Measurements from ENCODE around the gene KIRREL3. TPM values are rescaled to one million over a fixed set of nuclear protein-coding genes. Genes with fewer than 3 reads are reported as not detected.

Gene KIRREL3
- total RNA-seq, 5 donors from 2014 or later (not counting 1 experiment from before 2014, with no cell fraction given): not detected

DNA sequence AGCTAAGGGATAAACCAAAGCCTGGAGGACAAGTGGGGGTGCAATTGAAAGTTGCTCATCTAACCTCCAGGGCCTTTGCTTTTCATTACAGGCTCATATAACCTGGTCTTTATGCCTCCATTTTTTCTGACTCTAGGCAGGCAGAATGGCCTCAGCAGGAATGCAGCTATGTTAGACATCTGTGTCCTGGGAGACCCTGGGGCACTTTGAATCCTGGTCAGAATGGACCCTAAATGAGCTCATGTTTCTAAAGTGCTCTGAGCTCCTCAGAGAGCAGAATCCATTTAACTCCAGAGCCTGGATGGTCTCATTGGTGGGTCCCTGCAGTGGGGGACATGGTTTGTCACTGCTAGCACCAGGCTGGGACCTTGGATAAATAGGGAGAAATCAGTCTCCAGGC, 177.3 kb downstream of the KIRREL3 start:
- H3K4me3 Mint-ChIP-seq: no peak overlapping the region

DNA sequence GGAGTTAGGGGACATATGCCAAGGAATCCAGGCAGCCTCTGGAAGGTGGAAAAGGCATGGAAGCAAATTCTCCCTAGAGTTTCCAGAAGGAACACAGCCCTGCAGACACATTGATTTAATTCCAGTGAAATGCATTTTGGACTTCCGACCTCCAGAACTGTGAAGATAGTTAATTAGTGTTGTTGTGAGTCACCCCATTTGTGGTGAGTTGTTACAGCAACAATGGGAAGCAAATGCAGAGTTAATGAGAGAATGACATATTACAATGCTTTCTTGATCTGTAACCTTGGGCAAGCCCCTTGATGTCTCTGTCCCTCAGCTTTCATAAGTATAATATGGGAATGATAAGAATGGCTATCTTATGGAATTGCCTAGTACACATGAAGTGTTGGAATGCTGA, 178.7 kb downstream of the KIRREL3 start:
- peaks cover 0 to 6% (median 0%) of the 10 kb centered on the region in 3 donors for H3K9me3 Mint-ChIP-seq
- no peaks in the 10 kb centered on the region for H3K4me1 Mint-ChIP-seq
- H3K9me3 ChIP-seq: no peaks in the 10 kb centered on the region
- no peak for ATAC-seq (replicated peaks in 1 of 4)
- H3K27ac Mint-ChIP-seq: no peak overlapping the region
- H3K27me3 ChIP-seq (replicated peaks in 1 of 2; ENCODE audit: control insufficient read depth in 2 of 2, extremely low read depth in 1 of 2, insufficient read depth in 2 of 2, low read length in 1 of 2): peaks cover 0 to 4% of the 10 kb centered on the region in 2 experiments
- H3K27ac ChIP-seq (ENCODE audit: low read length): no peak overlapping the region
- H3K27me3 Mint-ChIP-seq: peaks cover 0 to 15% of the 10 kb centered on the region in 2 donors
- ChIA-PET POLR2A (no interaction called here), CTCF (no interaction called here)
- no peaks in the 10 kb centered on the region for H3K36me3 Mint-ChIP-seq
- no peak for DNase-seq
- H3K4me3 ChIP-seq (ENCODE audit: control insufficient read depth in 1 of 2, extremely low read depth in 1 of 2, low read length in 1 of 2): no peak overlapping the region
- WGBS (ENCODE audit: insufficient coverage): 83% methylated on average over 1 of the region's 1 CpG
- H3K36me3 ChIP-seq (ENCODE audit: control insufficient read depth in 2 of 2, extremely low read depth in 1 of 2, insufficient read depth in 1 of 2, low read length in 1 of 2): no peaks in the 10 kb centered on the region
- H3K4me3 Mint-ChIP-seq: no peak overlapping the region
- no peaks in the 10 kb centered on the region for H3K4me1 ChIP-seq (ENCODE audit: control insufficient read depth in 1 of 2, extremely low read depth in 1 of 2, insufficient read depth in 2 of 2, low read length in 2 of 2)

More for the DNA sequence above, 177.3 kb downstream of the KIRREL3 start:
- Histone ChIP-seq H3K36me3 (ENCODE audit: control insufficient read depth in 2 of 2, extremely low read depth in 1 of 2, insufficient read depth in 1 of 2, low read length in 1 of 2) (no peaks in the 10 kb centered on the region), H3K9me3 (no peaks in the 10 kb centered on the region), H3K27me3 (replicated peaks in 1 of 2; ENCODE audit: control insufficient read depth in 2 of 2, extremely low read depth in 1 of 2, insufficient read depth in 2 of 2, low read length in 1 of 2) (peaks cover 0 to 6% of the 10 kb centered on the region in 2 experiments), H3K4me1 (ENCODE audit: control insufficient read depth in 1 of 2, extremely low read depth in 1 of 2, insufficient read depth in 2 of 2, low read length in 2 of 2) (no peaks in the 10 kb centered on the region), H3K4me3 (ENCODE audit: control insufficient read depth in 1 of 2, extremely low read depth in 1 of 2, low read length in 1 of 2) (no peak overlapping the region), H3K27ac (ENCODE audit: low read length) (no peak overlapping the region)
- Mint-ChIP-seq H3K4me1 (no peaks in the 10 kb centered on the region), H3K9me3 (peaks cover 0 to 3% (median 0%) of the 10 kb centered on the region in 3 donors), H3K27me3 (peaks cover 0 to 9% of the 10 kb centered on the region in 2 donors), H3K27ac (no peak overlapping the region), H3K36me3 (no peaks in the 10 kb centered on the region)
- ATAC-seq (replicated peaks in 1 of 4): no peak
- no peak for DNase-seq
- ChIA-PET POLR2A (no interaction called here), CTCF (no interaction called here)

DNA sequence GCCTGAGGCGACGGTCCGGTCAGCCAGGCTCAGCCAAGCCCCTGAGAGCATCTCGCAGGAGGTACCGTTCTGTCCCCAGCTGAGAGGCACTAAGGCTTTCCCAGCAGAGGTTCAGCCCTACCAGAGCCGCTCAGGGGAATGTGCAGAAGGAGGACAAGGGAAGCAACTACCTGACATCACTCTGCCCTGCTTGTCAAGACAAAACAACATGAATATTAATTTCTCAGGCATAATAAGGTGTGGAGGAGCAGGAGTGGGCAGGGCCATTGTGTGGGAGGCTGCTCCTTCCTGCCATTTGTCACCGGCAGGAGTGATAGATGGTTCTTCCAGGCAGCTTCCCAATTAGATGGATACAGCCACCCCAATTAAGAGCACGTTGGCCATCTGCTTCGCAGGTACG, 181.4 kb downstream of the KIRREL3 start:
- Histone ChIP-seq H3K9me3 (no peaks in the 10 kb centered on the region), H3K36me3 (ENCODE audit: control insufficient read depth in 2 of 2, extremely low read depth in 1 of 2, insufficient read depth in 1 of 2, low read length in 1 of 2) (no peaks in the 10 kb centered on the region), H3K27ac (ENCODE audit: low read length) (no peak overlapping the region), H3K4me3 (ENCODE audit: control insufficient read depth in 1 of 2, extremely low read depth in 1 of 2, low read length in 1 of 2) (no peak overlapping the region), H3K4me1 (ENCODE audit: control insufficient read depth in 1 of 2, extremely low read depth in 1 of 2, insufficient read depth in 2 of 2, low read length in 2 of 2) (no peaks in the 10 kb centered on the region), H3K27me3 (replicated peaks in 1 of 2; ENCODE audit: control insufficient read depth in 2 of 2, extremely low read depth in 1 of 2, insufficient read depth in 2 of 2, low read length in 1 of 2) (peaks cover 0 to 4% of the 10 kb centered on the region in 2 experiments)
- peaks cover 0 to 8% (median 0%) of the 10 kb centered on the region in 3 donors for H3K9me3 Mint-ChIP-seq
- 82% methylated on average over 9 of the region's 10 CpGs for WGBS (ENCODE audit: insufficient coverage)
- no peaks in the 10 kb centered on the region for H3K4me1 Mint-ChIP-seq
- CTCF ChIA-PET: no interaction called here
- H3K27me3 Mint-ChIP-seq: peaks cover 0 to 22% of the 10 kb centered on the region in 2 donors
- ATAC-seq (replicated peaks in 1 of 4) (no peak), DNase-seq (no peak)
- H3K27ac Mint-ChIP-seq: no peak overlapping the region
- POLR2A ChIA-PET: no interaction called here
- H3K4me3 Mint-ChIP-seq: no peak overlapping the region
- H3K36me3 Mint-ChIP-seq: no peaks in the 10 kb centered on the region

DNA sequence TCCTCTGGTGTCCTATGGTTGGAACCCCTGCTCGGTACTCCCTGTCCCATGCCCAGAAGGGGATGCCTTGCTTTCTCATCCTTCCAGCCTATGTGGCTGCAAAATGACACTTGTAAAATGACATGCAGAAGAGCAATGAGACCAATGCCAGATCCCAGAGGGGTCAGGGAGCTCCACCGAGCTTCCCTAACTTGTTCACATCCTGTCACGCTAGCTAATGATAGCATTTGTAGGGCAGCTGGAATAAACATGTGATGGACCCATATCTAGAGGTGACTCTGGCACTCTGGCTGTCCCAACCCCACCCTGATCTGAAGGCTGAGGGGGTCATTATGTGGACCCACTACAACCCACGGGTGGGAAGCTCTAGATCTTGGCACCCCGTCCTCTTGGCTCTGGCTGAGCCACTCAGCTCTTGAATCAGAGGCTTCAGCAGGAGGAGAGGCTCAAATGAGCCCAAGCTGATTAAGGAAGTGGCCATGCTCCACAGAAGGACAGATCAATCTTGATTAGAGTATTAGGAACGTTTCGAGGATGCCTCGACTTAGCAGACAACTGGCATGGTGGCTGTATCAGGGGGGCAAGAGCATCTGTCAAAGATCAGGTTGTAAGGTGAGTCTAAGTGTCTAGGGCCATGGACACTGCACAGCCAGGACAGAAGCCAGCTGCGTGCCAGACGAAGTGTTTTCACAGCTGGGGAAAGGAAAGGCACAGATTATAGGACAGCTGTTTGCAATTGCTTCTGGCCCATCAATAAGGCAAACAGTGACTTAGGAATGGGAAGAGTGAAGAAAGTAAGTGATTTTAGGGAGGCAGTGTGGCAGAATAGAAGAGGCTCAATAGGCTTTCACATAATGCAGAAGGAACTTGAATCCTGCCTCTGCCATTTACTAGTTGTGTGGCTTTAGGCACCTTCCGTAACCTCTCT, 182.8 kb downstream of the KIRREL3 start:
- Histone ChIP-seq H3K4me3 (ENCODE audit: control insufficient read depth in 1 of 2, extremely low read depth in 1 of 2, low read length in 1 of 2) (no peak overlapping the region), H3K36me3 (ENCODE audit: control insufficient read depth in 2 of 2, extremely low read depth in 1 of 2, insufficient read depth in 1 of 2, low read length in 1 of 2) (no peaks in the 10 kb centered on the region), H3K9me3 (no peaks in the 10 kb centered on the region), H3K27ac (ENCODE audit: low read length) (no peak overlapping the region), H3K4me1 (ENCODE audit: control insufficient read depth in 1 of 2, extremely low read depth in 1 of 2, insufficient read depth in 2 of 2, low read length in 2 of 2) (no peaks in the 10 kb centered on the region), H3K27me3 (replicated peaks in 1 of 2; ENCODE audit: control insufficient read depth in 2 of 2, extremely low read depth in 1 of 2, insufficient read depth in 2 of 2, low read length in 1 of 2) (peaks cover 0 to 4% of the 10 kb centered on the region in 2 experiments)
- peaks cover 0 to 8% (median 0%) of the 10 kb centered on the region in 3 donors for H3K9me3 Mint-ChIP-seq
- H3K4me1 Mint-ChIP-seq: no peaks in the 10 kb centered on the region
- ChIA-PET POLR2A (no interaction called here), CTCF (no interaction called here)
- peaks cover 2 to 22% of the 10 kb centered on the region in 2 donors for H3K27me3 Mint-ChIP-seq
- ATAC-seq (replicated peaks in 1 of 4) (no peak), DNase-seq (no peak)
- WGBS (ENCODE audit: insufficient coverage): 75% methylated on average over 10 of the region's 11 CpGs
- no peak overlapping the region for H3K27ac Mint-ChIP-seq
- no peaks in the 10 kb centered on the region for H3K36me3 Mint-ChIP-seq
- H3K4me3 Mint-ChIP-seq: no peak overlapping the region

DNA sequence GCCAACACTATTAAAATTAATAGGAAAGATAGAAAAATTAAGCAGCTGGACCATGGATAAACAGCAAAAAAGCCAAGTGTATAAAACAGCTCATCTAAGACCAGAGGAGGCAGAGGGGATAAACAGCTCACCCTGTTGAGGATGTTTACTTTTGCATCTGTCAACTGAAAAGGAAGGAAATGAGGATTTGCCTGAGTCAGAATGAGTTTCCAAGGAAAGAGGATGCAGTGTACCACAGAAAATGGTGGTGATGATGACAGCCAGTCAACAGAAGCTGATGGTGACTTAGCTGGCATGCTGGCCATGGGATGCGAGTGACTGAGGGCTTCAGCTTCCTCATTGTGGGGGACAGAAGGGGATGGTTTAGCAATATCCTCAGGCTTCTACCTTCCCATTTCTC, 183.5 kb downstream of the KIRREL3 start:
- peaks cover 0 to 4% of the 10 kb centered on the region in 2 experiments for H3K27me3 ChIP-seq (replicated peaks in 1 of 2; ENCODE audit: control insufficient read depth in 2 of 2, extremely low read depth in 1 of 2, insufficient read depth in 2 of 2, low read length in 1 of 2)
- no peaks in the 10 kb centered on the region for H3K9me3 ChIP-seq
- CTCF ChIA-PET: no interaction called here
- H3K4me3 ChIP-seq (ENCODE audit: control insufficient read depth in 1 of 2, extremely low read depth in 1 of 2, low read length in 1 of 2): no peak overlapping the region
- no peaks in the 10 kb centered on the region for H3K36me3 ChIP-seq (ENCODE audit: control insufficient read depth in 2 of 2, extremely low read depth in 1 of 2, insufficient read depth in 1 of 2, low read length in 1 of 2)
- ATAC-seq (replicated peaks in 1 of 4) (no peak), DNase-seq (no peak)
- no peak overlapping the region for H3K27ac Mint-ChIP-seq
- no peak overlapping the region for H3K4me3 Mint-ChIP-seq
- no peak overlapping the region for H3K27ac ChIP-seq (ENCODE audit: low read length)
- H3K36me3 Mint-ChIP-seq: no peaks in the 10 kb centered on the region
- peaks cover 4 to 22% of the 10 kb centered on the region in 2 donors for H3K27me3 Mint-ChIP-seq
- no CpG with 5 or more reads among the region's 1 CpG for WGBS (ENCODE audit: insufficient coverage)
- H3K4me1 ChIP-seq (ENCODE audit: control insufficient read depth in 1 of 2, extremely low read depth in 1 of 2, insufficient read depth in 2 of 2, low read length in 2 of 2): no peaks in the 10 kb centered on the region
- H3K4me1 Mint-ChIP-seq: no peaks in the 10 kb centered on the region
- POLR2A ChIA-PET: no interaction called here
- H3K9me3 Mint-ChIP-seq: peaks cover 0 to 8% (median 0%) of the 10 kb centered on the region in 3 donors

DNA sequence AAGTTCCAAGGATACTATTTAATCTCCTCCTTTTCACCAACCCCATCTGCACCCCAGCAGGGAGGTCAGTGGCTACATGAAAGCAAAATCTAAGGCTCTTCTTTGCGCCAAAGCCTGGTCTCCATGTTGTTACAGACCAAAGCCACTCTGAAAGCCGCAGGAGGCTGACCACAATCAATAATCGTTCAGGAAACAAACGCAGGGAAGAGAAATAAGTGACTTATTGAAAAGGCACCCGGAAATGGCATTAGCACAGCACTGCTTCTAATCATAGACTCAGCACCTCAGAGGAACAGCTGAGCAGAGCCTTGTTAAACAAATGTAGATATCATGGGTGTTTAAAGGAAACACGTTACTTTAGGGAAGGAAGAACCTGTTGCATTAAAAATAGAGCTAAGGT, 183.9 kb downstream of the KIRREL3 start:
- no peak overlapping the region for H3K4me3 Mint-ChIP-seq
- POLR2A ChIA-PET: no interaction called here
- H3K27ac Mint-ChIP-seq: no peak overlapping the region

More for the DNA sequence above, 183.9 kb downstream of the KIRREL3 start:
- Histone ChIP-seq H3K9me3 (no peaks in the 10 kb centered on the region), H3K4me1 (ENCODE audit: control insufficient read depth in 1 of 2, extremely low read depth in 1 of 2, insufficient read depth in 2 of 2, low read length in 2 of 2) (no peaks in the 10 kb centered on the region), H3K27me3 (replicated peaks in 1 of 2; ENCODE audit: control insufficient read depth in 2 of 2, extremely low read depth in 1 of 2, insufficient read depth in 2 of 2, low read length in 1 of 2) (peaks cover 0 to 4% of the 10 kb centered on the region in 2 experiments), H3K27ac (ENCODE audit: low read length) (no peak overlapping the region), H3K36me3 (ENCODE audit: control insufficient read depth in 2 of 2, extremely low read depth in 1 of 2, insufficient read depth in 1 of 2, low read length in 1 of 2) (no peaks in the 10 kb centered on the region), H3K4me3 (ENCODE audit: control insufficient read depth in 1 of 2, extremely low read depth in 1 of 2, low read length in 1 of 2) (no peak overlapping the region)
- H3K9me3 Mint-ChIP-seq: peaks cover 0 to 5% (median 0%) of the 10 kb centered on the region in 3 donors
- H3K27me3 Mint-ChIP-seq: peaks cover 4 to 22% of the 10 kb centered on the region in 2 donors
- no peak for ATAC-seq (replicated peaks in 1 of 4)
- H3K36me3 Mint-ChIP-seq: no peaks in the 10 kb centered on the region
- 12% methylated on average over 5 of the region's 6 CpGs for WGBS (ENCODE audit: insufficient coverage)
- DNase-seq: no peak
- CTCF ChIA-PET: no interaction called here
- no peaks in the 10 kb centered on the region for H3K4me1 Mint-ChIP-seq
